ENCODE measurements around the gene IL18RAP. TPM values are rescaled to one million over a fixed set of nuclear protein-coding genes. Genes with fewer than 3 reads are reported as not detected.

The IL18RAP gene
- total RNA-seq, 4 donors from 2014 or later, result 4.2 to 6.8 (median 4.9) TPM

DNA sequence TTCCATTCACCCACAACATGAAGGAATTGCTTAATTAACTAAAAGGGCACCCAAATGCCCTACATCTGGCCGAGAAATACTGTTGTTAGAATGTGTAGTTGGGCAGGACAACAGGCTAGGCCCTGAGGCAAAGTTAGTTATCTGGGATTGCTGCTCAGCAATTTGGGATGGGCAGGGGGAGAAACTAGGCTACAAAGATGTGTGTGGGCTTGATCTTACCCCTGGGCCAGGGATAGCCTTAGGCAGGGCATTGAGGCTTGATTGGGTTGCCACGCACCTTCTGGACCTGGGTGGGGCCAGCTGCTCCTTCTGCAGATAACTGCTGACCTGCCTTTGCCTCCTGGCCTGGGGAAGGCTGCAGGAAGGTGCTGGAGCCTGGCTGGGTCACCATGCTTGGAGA lies 9.4 kb downstream of the IL18RAP start:
- no peak overlapping the region for H3K27ac ChIP-seq
- H3K9me3 ChIP-seq, result no peaks in the 10 kb centered on the region
- no peaks in the 10 kb centered on the region for H3K4me1 ChIP-seq
- no peaks in the 10 kb centered on the region for H3K36me3 ChIP-seq
- DNase-seq, result no peak
- no peaks in the 10 kb centered on the region for H3K27me3 ChIP-seq
- no peak for TF ChIP-seq POLR2A (IDR thresholded peaks at IDR 0.05)
- TF ChIP-seq, protein P1, sequence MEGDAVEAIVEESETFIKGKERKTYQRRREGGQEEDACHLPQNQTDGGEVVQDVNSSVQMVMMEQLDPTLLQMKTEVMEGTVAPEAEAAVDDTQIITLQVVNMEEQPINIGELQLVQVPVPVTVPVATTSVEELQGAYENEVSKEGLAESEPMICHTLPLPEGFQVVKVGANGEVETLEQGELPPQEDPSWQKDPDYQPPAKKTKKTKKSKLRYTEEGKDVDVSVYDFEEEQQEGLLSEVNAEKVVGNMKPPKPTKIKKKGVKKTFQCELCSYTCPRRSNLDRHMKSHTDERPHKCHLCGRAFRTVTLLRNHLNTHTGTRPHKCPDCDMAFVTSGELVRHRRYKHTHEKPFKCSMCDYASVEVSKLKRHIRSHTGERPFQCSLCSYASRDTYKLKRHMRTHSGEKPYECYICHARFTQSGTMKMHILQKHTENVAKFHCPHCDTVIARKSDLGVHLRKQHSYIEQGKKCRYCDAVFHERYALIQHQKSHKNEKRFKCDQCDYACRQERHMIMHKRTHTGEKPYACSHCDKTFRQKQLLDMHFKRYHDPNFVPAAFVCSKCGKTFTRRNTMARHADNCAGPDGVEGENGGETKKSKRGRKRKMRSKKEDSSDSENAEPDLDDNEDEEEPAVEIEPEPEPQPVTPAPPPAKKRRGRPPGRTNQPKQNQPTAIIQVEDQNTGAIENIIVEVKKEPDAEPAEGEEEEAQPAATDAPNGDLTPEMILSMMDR (IDR thresholded peaks at IDR 0.05), result no peak
- no peak overlapping the region for H3K4me3 ChIP-seq

- no peak for DNase-seq
- TF ChIP-seq, protein P1 (IDR thresholded peaks at IDR 0.05), result no peak
- no peak for TF ChIP-seq POLR2A (IDR thresholded peaks at IDR 0.05)
- Histone ChIP-seq H3K27me3 (no peaks in the 10 kb centered on the region), H3K27ac (no peak overlapping the region), H3K4me1 (no peaks in the 10 kb centered on the region), H3K36me3 (no peaks in the 10 kb centered on the region), H3K4me3 (no peak overlapping the region), H3K9me3 (no peaks in the 10 kb centered on the region)
Measured at GRCh38 chr2:102433973-102434654, 11.2 kb downstream of the IL18RAP start.

- no peaks in the 10 kb centered on the region for H3K27me3 ChIP-seq
- no peaks in the 10 kb centered on the region for H3K9me3 ChIP-seq
- no peak overlapping the region for H3K4me3 ChIP-seq
- no peak for DNase-seq
- no peaks in the 10 kb centered on the region for H3K36me3 ChIP-seq
- H3K27ac ChIP-seq, result no peak overlapping the region
- no peaks in the 10 kb centered on the region for H3K4me1 ChIP-seq
- TF ChIP-seq POLR2A (IDR thresholded peaks at IDR 0.05), result no peak
- TF ChIP-seq, protein P1 (IDR thresholded peaks at IDR 0.05), result no peak
Measured at GRCh38 chr2:102434655-102435381, 11.9 kb downstream of the IL18RAP start.

DNA sequence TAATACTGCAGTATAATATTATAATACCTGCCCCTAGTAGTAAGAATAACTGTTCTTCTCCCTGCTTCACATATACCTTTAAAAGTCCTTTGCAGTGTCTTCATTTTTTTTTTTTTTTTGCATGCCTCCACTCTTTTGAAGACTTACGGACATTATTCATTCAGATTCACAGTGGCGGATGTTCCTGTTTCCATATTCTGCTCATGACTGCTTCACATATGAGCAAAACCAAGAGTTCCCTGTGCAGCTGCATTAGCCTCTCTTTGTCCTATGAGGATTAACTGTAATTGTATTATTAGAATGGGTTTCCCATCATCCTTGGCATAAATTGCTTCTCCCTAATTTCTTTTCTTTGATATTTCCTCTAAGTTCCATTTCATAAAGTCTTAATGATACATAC lies 12.8 kb downstream of the IL18RAP start:
- H3K4me3 ChIP-seq, result no peak overlapping the region
- no peak overlapping the region for H3K27ac ChIP-seq
- DNase-seq, result no peak
- no peaks in the 10 kb centered on the region for H3K4me1 ChIP-seq
- no peaks in the 10 kb centered on the region for H3K27me3 ChIP-seq
- TF ChIP-seq POLR2A (IDR thresholded peaks at IDR 0.05), result no peak
- TF ChIP-seq, protein P1 (IDR thresholded peaks at IDR 0.05), result no peak
- no peaks in the 10 kb centered on the region for H3K9me3 ChIP-seq
- H3K36me3 ChIP-seq, result no peaks in the 10 kb centered on the region

DNA sequence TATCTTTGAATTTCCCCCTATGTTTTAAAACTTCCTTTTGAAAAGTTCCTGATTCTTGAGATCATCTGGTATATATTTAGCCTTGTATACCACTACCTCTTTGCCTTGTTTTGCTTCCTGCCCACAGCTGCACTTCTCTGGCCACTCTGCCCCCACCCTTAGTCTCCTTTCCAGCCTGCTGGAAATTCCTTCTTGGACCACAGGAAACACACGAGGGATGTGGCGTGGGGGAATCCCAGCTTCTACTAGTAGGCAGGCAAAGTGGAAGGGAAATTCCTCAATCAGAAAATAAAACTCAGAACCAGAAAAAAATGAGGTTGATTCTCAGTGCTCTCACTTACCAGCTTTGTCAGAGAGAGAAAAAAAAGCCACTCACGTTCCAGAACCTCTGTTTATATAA lies 13.4 kb downstream of the IL18RAP start:
- Histone ChIP-seq H3K27me3 (no peaks in the 10 kb centered on the region), H3K27ac (no peak overlapping the region), H3K36me3 (no peaks in the 10 kb centered on the region), H3K9me3 (no peaks in the 10 kb centered on the region), H3K4me1 (no peaks in the 10 kb centered on the region), H3K4me3 (no peak overlapping the region)
- TF ChIP-seq, protein P1 (IDR thresholded peaks at IDR 0.05), result no peak
- no peak for DNase-seq
